Liver (tissue), 9 donors: ENCODE results near the gene UQCR11. TPM values are rescaled to one million over a fixed set of nuclear protein-coding genes. Genes with fewer than 3 reads are reported as not detected.

ENCODE experiments used
- DNase-seq: peaks from one replicate; pipeline ENCODE4 v3.0.0-alpha.2; 2017; ENCODE audit warnings: low spot score
- H3K27ac ChIP-seq, 2 donors: one replicate each; pipeline ENCODE4 v1.7.0; 2013; ENCODE audit warnings: inconsistent platforms in 2 of 2, low read length in 2 of 2, control low read depth in 1 of 2, low read depth in 1 of 2, mild to moderate bottlenecking in 1 of 2
- H3K27me3 ChIP-seq, 4 donors: one replicate each; pipeline versions ENCODE4 v1.6.1 to v1.7.0; 2013; ENCODE audit warnings: low read length in 3 of 4, inconsistent platforms in 1 of 4, mild to moderate bottlenecking in 1 of 4, moderate library complexity in 1 of 4; ENCODE audit not compliant: control insufficient read depth in 4 of 4, insufficient read depth in 4 of 4
- H3K36me3 ChIP-seq, 4 donors: one replicate each; pipeline versions ENCODE4 v1.6.1 to v1.7.0; 2013; ENCODE audit warnings: low read length in 3 of 4, mild to moderate bottlenecking in 3 of 4, low read depth in 1 of 4, moderate library complexity in 1 of 4; ENCODE audit not compliant: control insufficient read depth in 4 of 4, insufficient read depth in 3 of 4
- H3K4me1 ChIP-seq, 4 donors: one replicate each; pipeline versions ENCODE4 v1.6.1 to v1.7.0; 2013; ENCODE audit warnings: low read length in 3 of 4, mild to moderate bottlenecking in 3 of 4, moderate library complexity in 1 of 4; ENCODE audit not compliant: control insufficient read depth in 4 of 4, insufficient read depth in 4 of 4
- H3K4me3 ChIP-seq, 3 donors: one replicate each; pipeline versions ENCODE4 v1.6.1 to v1.7.0; 2013; ENCODE audit warnings: low read length in 3 of 3, control low read depth in 1 of 3, low read depth in 1 of 3, mild to moderate bottlenecking in 1 of 3
- H3K9ac ChIP-seq, 2 donors: one replicate each; pipeline ENCODE4 v1.7.0; 2013; ENCODE audit warnings: low read length in 2 of 2, mild to moderate bottlenecking in 2 of 2, moderate library complexity in 2 of 2, control low read depth in 1 of 2, low read depth in 1 of 2
- H3K9me3 ChIP-seq, 4 donors: one replicate each; pipeline versions ENCODE4 v1.6.1 to v1.7.0; 2013; ENCODE audit warnings: low read length in 3 of 4; ENCODE audit not compliant: control insufficient read depth in 4 of 4
- ATF3 ChIP-seq: IDR thresholded peaks from 2 replicates; pipeline ENCODE4 v1.6.1; 2016; ENCODE audit warnings: antibody characterized with exemption
- CTCF ChIP-seq: fragments of 150-350 bp; IDR thresholded peaks from 2 replicates; pipeline ENCODE4 v1.5.1; 2017; ENCODE audit warnings: improper control_type of control experiment, low read depth, low read length; ENCODE audit not compliant: missing input control
- EGR1 ChIP-seq, 2 donors: IDR thresholded peaks; 2 replicates each; pipeline ENCODE4 v1.6.1; 2016 to 2018; ENCODE audit warnings: antibody characterized with exemption in 2 of 2, low read depth in 2 of 2
- FOXA1 ChIP-seq: IDR thresholded peaks from 2 replicates; pipeline ENCODE4 v1.6.1; 2016; ENCODE audit warnings: antibody characterized with exemption
- FOXA2 ChIP-seq: IDR thresholded peaks from 2 replicates; pipeline ENCODE4 v1.6.1; 2016; ENCODE audit warnings: antibody characterized with exemption
- GABPA ChIP-seq, 2 donors: IDR thresholded peaks in 1 of 2; conservative IDR thresholded peaks in 1 of 2; 2 replicates each; pipeline ENCODE4 v1.6.1; 2016; ENCODE audit warnings: antibody characterized with exemption in 2 of 2, mild to moderate bottlenecking in 1 of 2, moderate library complexity in 1 of 2
- HNF4A ChIP-seq, 2 donors: conservative IDR thresholded peaks; 2 replicates each; pipeline ENCODE4 v1.6.1; 2016; ENCODE audit warnings: antibody characterized with exemption in 2 of 2, mild to moderate bottlenecking in 2 of 2
- HNF4G ChIP-seq: IDR thresholded peaks from 2 replicates; pipeline ENCODE4 v1.6.1; 2016; ENCODE audit warnings: antibody characterized with exemption
- MAX ChIP-seq: IDR thresholded peaks from 2 replicates; pipeline ENCODE4 v1.6.1; 2016; ENCODE audit warnings: antibody characterized with exemption
- NR2F2 ChIP-seq: IDR thresholded peaks from 2 replicates; pipeline ENCODE4 v1.6.1; 2016; ENCODE audit warnings: antibody characterized with exemption
- RAD21 ChIP-seq, 2 donors: IDR thresholded peaks; 2 replicates each; pipeline ENCODE4 v1.6.1; 2016; ENCODE audit warnings: antibody characterized with exemption in 2 of 2, mild to moderate bottlenecking in 2 of 2
- REST ChIP-seq: IDR thresholded peaks from 2 replicates; pipeline ENCODE4 v1.6.1; 2016; ENCODE audit warnings: antibody characterized with exemption, mild to moderate bottlenecking
- RXRA ChIP-seq, 2 donors: IDR thresholded peaks; 2 replicates each; pipeline ENCODE4 v1.6.1; 2017 to 2018; ENCODE audit warnings: antibody characterized with exemption in 2 of 2, mild to moderate bottlenecking in 1 of 2
- SP1 ChIP-seq: IDR thresholded peaks from 2 replicates; pipeline ENCODE4 v1.6.1; 2018; ENCODE audit warnings: antibody characterized with exemption, mild to moderate bottlenecking
- TAF1 ChIP-seq: conservative IDR thresholded peaks from 2 replicates; pipeline ENCODE4 v1.6.1; 2016; ENCODE audit warnings: antibody characterized with exemption, mild to moderate bottlenecking
- YY1 ChIP-seq: IDR thresholded peaks from 2 replicates; pipeline ENCODE4 v1.6.1; 2016; ENCODE audit warnings: antibody characterized with exemption, mild to moderate bottlenecking
- ZBTB33 ChIP-seq: IDR thresholded peaks from 2 replicates; pipeline ENCODE4 v1.6.1; 2016; ENCODE audit warnings: antibody characterized with exemption
- WGBS: extraction: QIAGEN DNeasy Blood & Tissue Kit; methylation state at CpG from one replicate; pipeline ENCODE4 v1.1.7; 2013; 5-methylcytosine and 5-hydroxymethylcytosine counted together
- polyA plus RNA-seq, 2 donors: library from polyadenylated mRNA; stranded (reverse) in 1 of 2; unstranded in 1 of 2; fragments of 200-250 nt in 1 of 2; fragments of >200 nt in 1 of 2; fragmentation: Nextera tagmentation in 1 of 2; extraction: Ambion mirVana in 1 of 2; gene quantifications; one replicate each; pipeline versions ENCODE4 v1.2.1 to v1.2.3, GENCODE V29; 2013 to 2015
- total RNA-seq, 2 donors: library from RNA; depleted of rRNA; stranded (reverse); fragments of >200 nt; gene quantifications; one replicate each; pipeline ENCODE4 v1.2.3, GENCODE V29; 2014
- donor health status: healthy.
- donor health status: healthy.
- donor health status: healthy.
- donor health status: healthy.
- donor health status: healthy.

UQCR11 gene
- total and polyA plus RNA-seq, 4 donors, result 23.8 to 862 (median 82.3) TPM

- DNase-seq, result no peak
- Histone ChIP-seq H3K9me3 (no peaks in the 10 kb centered on the region), H3K4me3 (no peak overlapping the region), H3K4me1 (no peaks in the 10 kb centered on the region), H3K36me3 (peaks cover 0 to 3% (median 0%) of the 10 kb centered on the region in 4 donors), H3K9ac (no peak overlapping the region), H3K27ac (no peak overlapping the region), H3K27me3 (no peaks in the 10 kb centered on the region)
- WGBS, result 88% methylated on average over 10 of the region's 10 CpGs
- TF ChIP-seq RAD21 (IDR thresholded peaks at IDR 0.05) (no peak), GABPA (IDR thresholded peaks at IDR 0.05 in 1 of 2, conservative IDR thresholded peaks at IDR 0.05 in 1 of 2) (no peak), FOXA1 (no peak), RXRA (IDR thresholded peaks at IDR 0.05) (no peak), ATF3 (no peak), NR2F2 (no peak), EGR1 (IDR thresholded peaks at IDR 0.05; ENCODE audit: low read depth in 2 of 2) (no peak), HNF4A (conservative IDR thresholded peaks at IDR 0.05) (no peak), MAX (no peak), REST (no peak), ZBTB33 (no peak), SP1 (no peak), YY1 (no peak), HNF4G (no peak), FOXA2 (no peak), TAF1 (no peak), CTCF (no peak)
These were observed 51.8 kb downstream of the UQCR11 start for GRCh38 chr19:1553415-1553814.
